Osteocyte (in vitro differentiated cells): ENCODE data around the gene NEK8. TPM values are rescaled to one million over a fixed set of nuclear protein-coding genes. Genes with fewer than 3 reads are reported as not detected.

Experiments
- DNase-seq: peaks from one replicate; pipeline ENCODE4 v3.0.0; 2021; ENCODE audit warnings: mixed read lengths; ENCODE audit not compliant: unreplicated experiment; ENCODE audit errors: extremely low spot score
- H3K27ac Mint-ChIP-seq: one replicate; pipeline ENCODE4 v1.8.0; 2021; ENCODE audit warnings: mild to moderate bottlenecking, mixed read lengths; ENCODE audit not compliant: unreplicated experiment
- H3K27me3 Mint-ChIP-seq: one replicate; pipeline ENCODE4 v1.8.0; 2021; ENCODE audit warnings: mixed read lengths; ENCODE audit not compliant: unreplicated experiment
- H3K36me3 Mint-ChIP-seq: one replicate; pipeline ENCODE4 v1.8.0; 2021; ENCODE audit warnings: mixed read lengths; ENCODE audit not compliant: unreplicated experiment
- H3K4me1 Mint-ChIP-seq: one replicate; pipeline ENCODE4 v1.8.0; 2021; ENCODE audit warnings: mixed read lengths; ENCODE audit not compliant: unreplicated experiment
- H3K4me3 Mint-ChIP-seq: one replicate; pipeline ENCODE4 v1.8.0; 2021; ENCODE audit warnings: mild to moderate bottlenecking, moderate library complexity, mixed read lengths; ENCODE audit not compliant: unreplicated experiment
- H3K9me3 Mint-ChIP-seq: one replicate; pipeline ENCODE4 v1.8.0; 2021; ENCODE audit warnings: mixed read lengths; ENCODE audit not compliant: unreplicated experiment
- CTCF ChIP-seq: fragments of 200-600 bp; sonication (generic); IDR thresholded peaks from 2 replicates; pipeline ENCODE4 v1.5.0; 2021; ENCODE audit warnings: antibody characterized with exemption, mild to moderate bottlenecking, moderate library complexity
- long read RNA-seq: library from polyadenylated mRNA; unstranded; transcript quantifications from one replicate; pipeline ENCODE4 v2.0.0, GENCODE V29; 2021
- total RNA-seq: library from RNA; stranded (reverse); gene quantifications from 2 replicates; pipeline ENCODE4 v1.2.1, GENCODE V29; 2021

The NEK8 gene
- 8.5 and 9.9 TPM in 2 replicates for total RNA-seq
- long read RNA-seq, transcript NEK8-201 (15 exons, 3,581 nt) = major isoform, 7 of 11 reads
- long read RNA-seq, partial matches to known transcripts = 0 of 11 reads
- long read RNA-seq, other reads (novel, unspliced or antisense) = 4 of 11 reads

GRCh38 chr17:28728364-28729200 lies at the start of gene NEK8:
Gene NEK8 (plus strand): TSS chr17:28728788. CDS start chr17:28728814, 26 bp downstream.
- peak; percentile 99 for DNase-seq
- Mint-ChIP-seq H3K27me3 (no peaks in the 10 kb centered on the region), H3K9me3 (no peaks in the 10 kb centered on the region), H3K4me3 (peak within 1 kb of the TSS; percentile 88), H3K27ac (peak within 1 kb of the TSS; percentile 96), H3K36me3 (peaks cover 1% of the 10 kb centered on the region), H3K4me1 (peaks cover 36% of the 10 kb centered on the region)
- TF ChIP-seq CTCF = no peak

- no peak for TF ChIP-seq CTCF
- no peak for DNase-seq
- Mint-ChIP-seq H3K4me3 (no peak overlapping the region), H3K36me3 (peaks cover 54% of the 10 kb centered on the region), H3K9me3 (no peaks in the 10 kb centered on the region), H3K27me3 (no peaks in the 10 kb centered on the region), H3K27ac (no peak overlapping the region), H3K4me1 (no peaks in the 10 kb centered on the region)
Observed at GRCh38 chr17:28682655-28683054, 45.9 kb upstream of the NEK8 start.

- no peak for TF ChIP-seq CTCF
- no peaks in the 10 kb centered on the region for H3K9me3 Mint-ChIP-seq
- H3K4me1 Mint-ChIP-seq = no peaks in the 10 kb centered on the region
- H3K27me3 Mint-ChIP-seq = no peaks in the 10 kb centered on the region
- no peak overlapping the region for H3K4me3 Mint-ChIP-seq
- H3K27ac Mint-ChIP-seq = no peak overlapping the region
- peaks cover 65% of the 10 kb centered on the region for H3K36me3 Mint-ChIP-seq
- no peak for DNase-seq
Observed at GRCh38 chr17:28684963-28685362, 43.6 kb upstream of the NEK8 start.

GRCh38 chr17:28685366-28685765 lies 43.2 kb upstream of the NEK8 start:
- no peak for TF ChIP-seq CTCF
- Mint-ChIP-seq H3K27ac (no peak overlapping the region), H3K9me3 (no peaks in the 10 kb centered on the region), H3K4me3 (no peak overlapping the region), H3K27me3 (no peaks in the 10 kb centered on the region), H3K4me1 (no peaks in the 10 kb centered on the region), H3K36me3 (peaks cover 67% of the 10 kb centered on the region)
- DNase-seq = no peak

GRCh38 chr17:28686296-28686695 lies 42.3 kb upstream of the NEK8 start:
- no peak for DNase-seq
- Mint-ChIP-seq H3K36me3 (peaks cover 72% of the 10 kb centered on the region), H3K4me1 (no peaks in the 10 kb centered on the region), H3K27ac (no peak overlapping the region), H3K4me3 (no peak overlapping the region), H3K9me3 (no peaks in the 10 kb centered on the region), H3K27me3 (no peaks in the 10 kb centered on the region)
- no peak for TF ChIP-seq CTCF
